Body of pancreas (tissue), 4 donors: Measurements from ENCODE around the gene BTBD10.

Source experiments
- POLR2A ChIP-seq, 3 donors: fragments of 450-650 bp; IDR thresholded peaks; one replicate each; pipeline ENCODE4 v1.6.1; 2016; ENCODE audit warnings: antibody characterized with exemption in 3 of 3, mild to moderate bottlenecking in 2 of 3
- TF ChIP-seq, protein P1 (sequence below), 7 experiments: fragments of 450-650 bp in 4 of 7; fragments of 200-600 bp in 3 of 7; sonication (generic) in 3 of 7; IDR thresholded peaks; one replicate each; pipeline ENCODE4 v1.5.1; 2016 to 2019; ENCODE audit warnings: antibody characterized with exemption in 7 of 7

DNA sequence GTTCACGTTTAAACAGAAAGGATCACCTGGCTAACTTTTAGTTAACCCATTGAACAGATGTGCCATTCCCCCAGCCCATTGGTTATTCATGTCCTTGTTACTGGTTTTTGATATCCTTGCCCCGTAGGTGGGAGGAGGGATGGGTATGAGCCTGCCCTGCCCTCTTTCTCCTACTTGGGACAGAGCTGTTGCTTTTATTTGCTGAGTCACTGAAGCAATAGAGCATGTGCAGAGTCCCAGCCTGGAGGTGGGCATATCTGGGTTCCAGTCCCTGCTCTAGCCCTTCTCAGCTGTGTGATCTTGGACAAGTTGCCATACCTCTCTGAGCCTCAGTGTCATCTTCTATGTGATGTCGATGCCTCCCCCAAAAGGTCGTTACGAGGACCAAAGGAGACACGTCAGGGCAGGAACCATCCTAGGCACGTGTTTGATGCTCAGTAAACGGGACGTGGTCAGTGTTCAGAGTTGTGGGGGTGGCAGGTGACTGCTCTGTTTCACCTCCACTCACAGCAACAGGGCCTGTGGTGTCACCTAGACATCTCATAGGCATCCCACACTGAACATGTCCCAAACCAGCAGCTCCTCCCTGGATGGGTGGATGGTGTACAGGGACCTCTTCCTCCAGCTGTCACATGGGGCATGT is 124.5 kb downstream of the BTBD10 start:
- no peak for TF ChIP-seq POLR2A (IDR thresholded peaks at IDR 0.05)
- TF ChIP-seq, protein P1, sequence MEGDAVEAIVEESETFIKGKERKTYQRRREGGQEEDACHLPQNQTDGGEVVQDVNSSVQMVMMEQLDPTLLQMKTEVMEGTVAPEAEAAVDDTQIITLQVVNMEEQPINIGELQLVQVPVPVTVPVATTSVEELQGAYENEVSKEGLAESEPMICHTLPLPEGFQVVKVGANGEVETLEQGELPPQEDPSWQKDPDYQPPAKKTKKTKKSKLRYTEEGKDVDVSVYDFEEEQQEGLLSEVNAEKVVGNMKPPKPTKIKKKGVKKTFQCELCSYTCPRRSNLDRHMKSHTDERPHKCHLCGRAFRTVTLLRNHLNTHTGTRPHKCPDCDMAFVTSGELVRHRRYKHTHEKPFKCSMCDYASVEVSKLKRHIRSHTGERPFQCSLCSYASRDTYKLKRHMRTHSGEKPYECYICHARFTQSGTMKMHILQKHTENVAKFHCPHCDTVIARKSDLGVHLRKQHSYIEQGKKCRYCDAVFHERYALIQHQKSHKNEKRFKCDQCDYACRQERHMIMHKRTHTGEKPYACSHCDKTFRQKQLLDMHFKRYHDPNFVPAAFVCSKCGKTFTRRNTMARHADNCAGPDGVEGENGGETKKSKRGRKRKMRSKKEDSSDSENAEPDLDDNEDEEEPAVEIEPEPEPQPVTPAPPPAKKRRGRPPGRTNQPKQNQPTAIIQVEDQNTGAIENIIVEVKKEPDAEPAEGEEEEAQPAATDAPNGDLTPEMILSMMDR (IDR thresholded peaks at IDR 0.05) = no peak
